H9 (cell line): ENCODE results near the gene PTPN11. TPM values are rescaled to one million over a fixed set of nuclear protein-coding genes. Genes with fewer than 3 reads are reported as not detected.
A peak's percentile ranks its signal among the peaks of the same experiment; 100 is the strongest.

ENCODE experiments used
- DNase-seq: peaks from one replicate; pipeline ENCODE4 v3.0.0-alpha.2; 2017
- H2AFZ ChIP-seq: one replicate; pipeline ENCODE4 v1.6.1; 2013; ENCODE audit warnings: mild to moderate bottlenecking, low read length, control low read depth, moderate library complexity
- H2AK5ac ChIP-seq: 2 replicates; pipeline ENCODE4 v1.6.1; 2013; ENCODE audit warnings: low read length, control low read depth, mixed read lengths; ENCODE audit not compliant: insufficient read length
- H2BK120ac ChIP-seq: one replicate; pipeline ENCODE4 v1.6.1; 2013; ENCODE audit warnings: low read depth, mild to moderate bottlenecking, low read length, control low read depth, inconsistent platforms; ENCODE audit not compliant: poor library complexity, severe bottlenecking
- H2BK12ac ChIP-seq: 2 replicates; pipeline ENCODE4 v1.6.1; 2013; ENCODE audit warnings: low read length, control low read depth, mixed read lengths, low read depth; ENCODE audit not compliant: insufficient read length
- H2BK15ac ChIP-seq: 2 replicates; pipeline ENCODE4 v1.6.1; 2013; ENCODE audit warnings: low read depth, low read length, control low read depth
- H2BK20ac ChIP-seq: one replicate; pipeline ENCODE4 v1.6.1; 2013; ENCODE audit warnings: low read depth, mild to moderate bottlenecking, low read length, control low read depth, inconsistent platforms; ENCODE audit not compliant: poor library complexity, severe bottlenecking
- H2BK5ac ChIP-seq: 2 replicates; pipeline ENCODE4 v1.6.1; 2013; ENCODE audit warnings: low read length, control low read depth, mixed read lengths; ENCODE audit not compliant: insufficient read length
- H3K14ac ChIP-seq: 2 replicates; pipeline ENCODE4 v1.6.1; 2013; ENCODE audit warnings: low read length, control low read depth; ENCODE audit not compliant: insufficient read depth
- H3K18ac ChIP-seq: 2 replicates; pipeline ENCODE4 v1.6.1; 2013; ENCODE audit warnings: low read depth, mild to moderate bottlenecking, mixed read lengths, low read length, control low read depth; ENCODE audit not compliant: insufficient read length
- H3K23ac ChIP-seq: 2 replicates; pipeline ENCODE4 v1.6.1; 2013; ENCODE audit warnings: low read length, control low read depth, mixed read lengths, low read depth; ENCODE audit not compliant: insufficient read length
- H3K23me2 ChIP-seq: 2 replicates; pipeline ENCODE4 v1.6.1; 2013; ENCODE audit warnings: low read depth, mild to moderate bottlenecking, mixed read lengths, low read length, control low read depth; ENCODE audit not compliant: insufficient read length, poor library complexity, severe bottlenecking
- H3K27ac ChIP-seq: 2 replicates; pipeline ENCODE4 v1.5.1; 2013; ENCODE audit warnings: low read length, control low read depth, mixed read lengths, low read depth; ENCODE audit not compliant: insufficient read length
- H3K27me3 ChIP-seq: 2 replicates; pipeline ENCODE4 v1.6.1; 2013; ENCODE audit warnings: low read length, control low read depth, inconsistent platforms; ENCODE audit not compliant: insufficient read depth
- H3K4ac ChIP-seq: 2 replicates; pipeline ENCODE4 v1.6.1; 2013; ENCODE audit warnings: low read depth, mild to moderate bottlenecking, control low read depth, inconsistent platforms, low read length, moderate library complexity
- H3K4me1 ChIP-seq: 2 replicates; pipeline ENCODE4 v1.6.1; 2013; ENCODE audit warnings: low read length, control low read depth, inconsistent platforms; ENCODE audit not compliant: insufficient read depth
- H3K4me2 ChIP-seq: 2 replicates; pipeline ENCODE4 v1.6.1; 2013; ENCODE audit warnings: low read length, control low read depth, mixed read lengths; ENCODE audit not compliant: insufficient read length, insufficient read depth
- H3K56ac ChIP-seq: 2 replicates; pipeline ENCODE4 v1.6.1; 2013; ENCODE audit warnings: low read depth, mild to moderate bottlenecking, mixed read lengths, low read length, control low read depth; ENCODE audit not compliant: insufficient read length
- H3K79me1 ChIP-seq: 2 replicates; pipeline ENCODE4 v1.6.1; 2013; ENCODE audit warnings: low read depth, mild to moderate bottlenecking, moderate library complexity, low read length, control low read depth, inconsistent platforms; ENCODE audit not compliant: insufficient read depth, poor library complexity, severe bottlenecking
- H3K79me2 ChIP-seq: 2 replicates; pipeline ENCODE4 v1.6.1; 2013; ENCODE audit warnings: low read length, control low read depth, inconsistent platforms; ENCODE audit not compliant: insufficient read depth
- H3K9ac ChIP-seq: 2 replicates; pipeline ENCODE4 v1.6.1; 2013; ENCODE audit warnings: low read length, control low read depth, mixed read lengths; ENCODE audit not compliant: insufficient read length; ENCODE audit errors: extremely low read depth
- H3K9me3 ChIP-seq: one replicate; pipeline ENCODE4 v1.6.1; 2013; ENCODE audit warnings: low read depth, low read length, inconsistent platforms; ENCODE audit not compliant: control insufficient read depth
- H3T11ph ChIP-seq: one replicate; pipeline ENCODE4 v1.6.1; 2013; ENCODE audit warnings: mild to moderate bottlenecking, low read length, control low read depth, inconsistent platforms
- H4K20me1 ChIP-seq: one replicate; pipeline ENCODE4 v1.6.1; 2013; ENCODE audit not compliant: control insufficient read depth, insufficient read length, insufficient read depth
- H4K5ac ChIP-seq: 2 replicates; pipeline ENCODE4 v1.6.1; 2013; ENCODE audit warnings: low read depth, mild to moderate bottlenecking, mixed read lengths, low read length, control low read depth; ENCODE audit not compliant: insufficient read length
- H4K8ac ChIP-seq: replicated peaks from 2 replicates; pipeline ENCODE4 v1.6.1; 2013; ENCODE audit warnings: low read length, control low read depth, mixed read lengths, low read depth; ENCODE audit not compliant: insufficient read length
- H4K91ac ChIP-seq: 2 replicates; pipeline ENCODE4 v1.6.1; 2013; ENCODE audit warnings: low read depth, mild to moderate bottlenecking, moderate library complexity, mixed read lengths, low read length, control low read depth; ENCODE audit not compliant: insufficient read length
- H3K27ac Mint-ChIP-seq, 3 experiments: 2 replicates in 2 of 3; 3 replicates in 1 of 3; pipeline ENCODE4 v1.8.0; 2020 to 2021; ENCODE audit warnings: mixed read lengths in 3 of 3, mild to moderate bottlenecking in 1 of 3, moderate library complexity in 1 of 3
- H3K27me3 Mint-ChIP-seq: 2 replicates; pipeline ENCODE4 v1.8.0; 2021; ENCODE audit warnings: low read depth, mild to moderate bottlenecking, moderate library complexity, mixed read lengths
- H3K36me3 Mint-ChIP-seq, 3 experiments: 2 replicates in 2 of 3; 3 replicates in 1 of 3; pipeline ENCODE4 v1.8.0; 2020 to 2021; ENCODE audit warnings: low read depth in 3 of 3, mixed read lengths in 3 of 3; ENCODE audit not compliant: insufficient read depth in 1 of 3
- H3K4me1 Mint-ChIP-seq, 2 experiments: 2 replicates each; pipeline ENCODE4 v1.8.0; 2020; ENCODE audit warnings: mixed read lengths in 2 of 2
- H3K4me3 Mint-ChIP-seq, 2 experiments: 2 replicates in 1 of 2; 3 replicates in 1 of 2; pipeline ENCODE4 v1.8.0; 2020 to 2021; ENCODE audit warnings: mild to moderate bottlenecking in 2 of 2, mixed read lengths in 2 of 2, moderate library complexity in 1 of 2
- H3K9me3 Mint-ChIP-seq, 2 experiments: 2 replicates in 1 of 2; 3 replicates in 1 of 2; pipeline ENCODE4 v1.8.0; 2020; ENCODE audit warnings: mild to moderate bottlenecking in 2 of 2, mixed read lengths in 2 of 2, moderate library complexity in 1 of 2
- WGBS: extraction: QIAGEN DNeasy Blood & Tissue Kit; methylation state at CpG from one replicate; pipeline ENCODE4 v1.1.7; 2013; ENCODE audit warnings: missing lambda C conversion rate, low lambda C conversion rate, mixed read lengths; ENCODE audit not compliant: insufficient read length; ENCODE audit errors: extremely low coverage; 5-methylcytosine and 5-hydroxymethylcytosine counted together
- total RNA-seq: library from RNA; stranded (reverse); gene quantifications from 2 replicates; pipeline ENCODE4 v1.2.1, GENCODE V29; 2021
- TF ChIP-seq, protein P1 (sequence below): fragments of 200-600 bp; sonication (generic); conservative IDR thresholded peaks from 3 replicates; pipeline ENCODE4 v1.8.0; 2021; ENCODE audit warnings: antibody characterized with exemption, mild to moderate bottlenecking

The PTPN11 gene
- total RNA-seq, 1 experiment from 2014 or later = 112 TPM

DNA sequence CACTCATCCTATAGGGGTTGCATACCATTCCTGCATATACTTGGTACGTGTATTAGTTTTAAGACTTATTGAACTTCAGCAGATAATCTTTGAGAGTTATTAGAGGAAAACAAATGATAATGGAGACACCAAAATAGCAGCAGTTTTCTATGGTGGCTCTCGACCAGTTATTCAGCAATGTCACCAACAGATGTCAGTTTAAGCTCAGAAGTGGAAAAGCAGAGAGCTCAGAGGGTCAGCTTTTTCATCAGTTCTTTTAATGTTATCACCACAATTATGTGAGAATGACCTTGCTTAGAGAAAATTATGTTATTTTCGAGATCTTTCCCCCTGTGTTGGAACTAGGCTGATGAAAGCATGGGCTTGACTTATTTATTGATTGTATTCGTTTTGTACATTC, 32.0 kb downstream of the PTPN11 start:
- Histone ChIP-seq H3K23ac (no peak overlapping the region), H2BK20ac (no peak overlapping the region), H3K9me3 (no peaks in the 10 kb centered on the region), H3K4me1 (no peaks in the 10 kb centered on the region), H3K27ac (no peak overlapping the region), H3K4me2 (no peak overlapping the region), H3K79me1 (no peaks in the 10 kb centered on the region), H3K9ac (no peak overlapping the region), H4K20me1 (no peaks in the 10 kb centered on the region), H4K8ac (no peak overlapping the region), H3K23me2 (no peaks in the 10 kb centered on the region), H2AK5ac (no peak overlapping the region), H3K14ac (no peak overlapping the region), H3K56ac (no peak overlapping the region), H2BK120ac (no peak overlapping the region), H2BK15ac (no peak overlapping the region), H2BK5ac (no peak overlapping the region), H3K4ac (no peak overlapping the region), H2BK12ac (no peak overlapping the region), H3K18ac (no peak overlapping the region), H4K5ac (no peak overlapping the region), H4K91ac (no peak overlapping the region), H3K27me3 (no peaks in the 10 kb centered on the region), H3T11ph (no peak overlapping the region), H2AFZ (no peak overlapping the region), H3K79me2 (no peaks in the 10 kb centered on the region)
- H3K9me3 Mint-ChIP-seq = no peaks in the 10 kb centered on the region
- DNase-seq = no peak
- H3K36me3 Mint-ChIP-seq = peaks cover 21 to 70% (median 44%) of the 10 kb centered on the region in 3 experiments; a peak in 6 of 7 replicates
- H3K27me3 Mint-ChIP-seq = no peaks in the 10 kb centered on the region
- TF ChIP-seq, protein P1, sequence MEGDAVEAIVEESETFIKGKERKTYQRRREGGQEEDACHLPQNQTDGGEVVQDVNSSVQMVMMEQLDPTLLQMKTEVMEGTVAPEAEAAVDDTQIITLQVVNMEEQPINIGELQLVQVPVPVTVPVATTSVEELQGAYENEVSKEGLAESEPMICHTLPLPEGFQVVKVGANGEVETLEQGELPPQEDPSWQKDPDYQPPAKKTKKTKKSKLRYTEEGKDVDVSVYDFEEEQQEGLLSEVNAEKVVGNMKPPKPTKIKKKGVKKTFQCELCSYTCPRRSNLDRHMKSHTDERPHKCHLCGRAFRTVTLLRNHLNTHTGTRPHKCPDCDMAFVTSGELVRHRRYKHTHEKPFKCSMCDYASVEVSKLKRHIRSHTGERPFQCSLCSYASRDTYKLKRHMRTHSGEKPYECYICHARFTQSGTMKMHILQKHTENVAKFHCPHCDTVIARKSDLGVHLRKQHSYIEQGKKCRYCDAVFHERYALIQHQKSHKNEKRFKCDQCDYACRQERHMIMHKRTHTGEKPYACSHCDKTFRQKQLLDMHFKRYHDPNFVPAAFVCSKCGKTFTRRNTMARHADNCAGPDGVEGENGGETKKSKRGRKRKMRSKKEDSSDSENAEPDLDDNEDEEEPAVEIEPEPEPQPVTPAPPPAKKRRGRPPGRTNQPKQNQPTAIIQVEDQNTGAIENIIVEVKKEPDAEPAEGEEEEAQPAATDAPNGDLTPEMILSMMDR = 0 out of 3 replicates have a peak, but pooled peaks have one; percentile 16
- H3K4me1 Mint-ChIP-seq = no peaks in the 10 kb centered on the region
- H3K4me3 Mint-ChIP-seq = no peak overlapping the region
- no peak overlapping the region for H3K27ac Mint-ChIP-seq
- WGBS = no CpG with 5 or more reads among the region's 4 CpGs
